Neural cell (in vitro differentiated cells): ENCODE measurements around the gene DEFB116.

Experiments used
- CTCF ChIP-seq: fragments of 450-650 bp; IDR thresholded peaks from 2 replicates; pipeline ENCODE4 v1.5.1; 2014; ENCODE audit warnings: antibody characterized with exemption, mild to moderate bottlenecking, moderate library complexity; ENCODE audit not compliant: poor library complexity, severe bottlenecking
- MXI1 ChIP-seq: fragments of 450-650 bp; conservative IDR thresholded peaks from 2 replicates; pipeline ENCODE4 v1.6.1; 2014; ENCODE audit warnings: antibody characterized with exemption, mild to moderate bottlenecking; ENCODE audit not compliant: poor library complexity, severe bottlenecking
- POLR2AphosphoS5 ChIP-seq: IDR thresholded peaks from 2 replicates; pipeline ENCODE4 v1.6.1; 2012
- RAD21 ChIP-seq: fragments of 450-650 bp; conservative IDR thresholded peaks from 2 replicates; pipeline ENCODE4 v1.6.1; 2014; ENCODE audit warnings: antibody characterized with exemption, mild to moderate bottlenecking, moderate library complexity
- REST ChIP-seq: IDR thresholded peaks from 2 replicates; pipeline ENCODE4 v1.6.1; 2012; ENCODE audit warnings: borderline replicate concordance
- TAF1 ChIP-seq: IDR thresholded peaks from 2 replicates; pipeline ENCODE4 v1.6.1; 2012; ENCODE audit warnings: low read depth

GRCh38 chr20:31330893-31331292, 22.5 kb upstream of the DEFB116 start:
- TF ChIP-seq CTCF (no peak), TAF1 (no peak), POLR2AphosphoS5 (no peak), MXI1 (no peak), REST (no peak), RAD21 (no peak)
